ENCODE measurements around the gene ARHGEF1.

GRCh38 chr19:41864374-41864773 is 18.6 kb upstream of the ARHGEF1 start:
- peak; percentile 56; the same call in 1 of the 2 replicates for TF ChIP-seq POLR2A (IDR thresholded peaks at IDR 0.05; ENCODE audit: low read depth, low read length)
- no peak for TF ChIP-seq POLR2AphosphoS5 (IDR thresholded peaks at IDR 0.05; ENCODE audit: low read depth, low read length)
- no peak for TF ChIP-seq TAF1 (IDR thresholded peaks at IDR 0.05; ENCODE audit: borderline replicate concordance, low read depth, low read length)
